CD4-positive, alpha-beta T cell treated with Interleukin-17A for 1 hour (primary cell): ENCODE results near the gene LGR4.

ENCODE experiments used
- DNase-seq: peaks from one replicate; pipeline ENCODE4 v3.0.0-alpha.2; 2020

Gene LGR4

GRCh38 chr11:27425814-27426213 is 46.8 kb downstream of the LGR4 start:
- no peak for DNase-seq

- DNase-seq: no peak
These were observed 49.5 kb downstream of the LGR4 start for GRCh38 chr11:27423125-27423524.

- no peak for DNase-seq
These were observed 50.6 kb downstream of the LGR4 start for GRCh38 chr11:27421819-27422494.

GRCh38 chr11:27420722-27421572 is 51.6 kb downstream of the LGR4 start:
- no peak for DNase-seq

GRCh38 chr11:27420217-27420616 is 52.4 kb downstream of the LGR4 start:
- DNase-seq: no peak

GRCh38 chr11:27418356-27418755 is 54.2 kb downstream of the LGR4 start:
- DNase-seq: no peak

- DNase-seq: no peak
These were observed 55.9 kb downstream of the LGR4 start for GRCh38 chr11:27416568-27417176.

- DNase-seq: no peak
These were observed 57.9 kb downstream of the LGR4 start for GRCh38 chr11:27414644-27415043.

- DNase-seq: no peak
These were observed 59.4 kb downstream of the LGR4 start for GRCh38 chr11:27413218-27413617.

GRCh38 chr11:27412192-27412691 is 60.3 kb downstream of the LGR4 start:
- no peak for DNase-seq

- DNase-seq: no peak
These were observed 61.3 kb downstream of the LGR4 start for GRCh38 chr11:27411328-27411727.

GRCh38 chr11:27410272-27410671 is 62.3 kb downstream of the LGR4 start:
- DNase-seq: no peak

- DNase-seq: no peak
These were observed 62.8 kb downstream of the LGR4 start for GRCh38 chr11:27409742-27410141.

- DNase-seq: no peak
These were observed 63.5 kb downstream of the LGR4 start for GRCh38 chr11:27409049-27409448.

- DNase-seq: no peak
These were observed 64.3 kb downstream of the LGR4 start for GRCh38 chr11:27408246-27408800.

GRCh38 chr11:27406498-27407354 is 65.9 kb downstream of the LGR4 start:
- DNase-seq: no peak

- no peak for DNase-seq
These were observed 67.5 kb downstream of the LGR4 start for GRCh38 chr11:27405134-27405533.

- DNase-seq: no peak
These were observed 68.2 kb downstream of the LGR4 start for GRCh38 chr11:27404427-27404826.

- DNase-seq: no peak
These were observed 69.4 kb downstream of the LGR4 start for GRCh38 chr11:27403195-27403594.

- DNase-seq: no peak
These were observed 70.1 kb downstream of the LGR4 start for GRCh38 chr11:27402450-27402849.

- no peak for DNase-seq
These were observed 70.7 kb downstream of the LGR4 start for GRCh38 chr11:27401833-27402316.

GRCh38 chr11:27401280-27401832 is 71.2 kb downstream of the LGR4 start:
- no peak for DNase-seq
